ENCODE results near the gene LIN28A. TPM values are rescaled to one million over a fixed set of nuclear protein-coding genes. Genes with fewer than 3 reads are reported as not detected.

Gene LIN28A
- total and polyA plus RNA-seq, 2 experiments from 2014 or later: 604 to 1,571 TPM

GRCh38 chr1:26368486-26368885, 42.1 kb upstream of the LIN28A start (continued):
- TF ChIP-seq ZNF462 (CRISPR knock-in tag; IDR thresholded peaks at IDR 0.05) (no peak), ZNF114 (CRISPR knock-in tag; IDR thresholded peaks at IDR 0.05) (no peak), CREB1 (CRISPR knock-in tag; IDR thresholded peaks at IDR 0.05; ENCODE audit: low read depth) (no peak), ZNF331 (CRISPR knock-in tag; IDR thresholded peaks at IDR 0.05; ENCODE audit: low read depth) (no peak), NANOG (IDR thresholded peaks at IDR 0.05; ENCODE audit: borderline replicate concordance) (no peak), EZH2phosphoT487 (IDR thresholded peaks at IDR 0.05; ENCODE audit: unreplicated experiment) (no peak), ETS1 (IDR thresholded peaks at IDR 0.05) (no peak), JUNB (IDR thresholded peaks at IDR 0.05; ENCODE audit: unreplicated experiment) (no peak), POLR2AphosphoS5 (IDR thresholded peaks at IDR 0.05; ENCODE audit: low read depth) (no peak), EZH2 (IDR thresholded peaks at IDR 0.05; ENCODE audit: low read depth, unreplicated experiment) (no peak)

All from GM23338 (cell line).